Heart left ventricle (tissue), 16 donors: ENCODE measurements around the gene RBM15. TPM values are rescaled to one million over a fixed set of nuclear protein-coding genes. Genes with fewer than 3 reads are reported as not detected.

Source experiments
- ATAC-seq, 4 donors: fragments of 200-7000 bp; cut with Tn5 transposase; one replicate each; pipeline ENCODE4 v1.9.1; 2020 to 2022; ENCODE audit warnings: moderate library complexity in 4 of 4, mild to moderate bottlenecking in 3 of 4, moderate number of reproducible peaks in 1 of 4
- DNase-seq, 5 donors: peaks; one replicate each; pipeline ENCODE4 v3.0.0-alpha.2; 2020
- H3K27ac ChIP-seq, 12 donors: fragments of 200-600 bp; sonication (generic) in 4 of 12; one replicate each; pipeline versions ENCODE4 v1.5.0 to v1.8.0; 2016 to 2022; ENCODE audit warnings: mild to moderate bottlenecking in 2 of 12
- H3K27me3 ChIP-seq, 9 donors: fragments of 200-600 bp; sonication (generic) in 2 of 9; one replicate each; pipeline versions ENCODE4 v1.5.1 to v1.8.0; 2016 to 2022; ENCODE audit warnings: mild to moderate bottlenecking in 3 of 9
- H3K36me3 ChIP-seq, 9 donors: fragments of 200-600 bp; sonication (generic) in 2 of 9; one replicate each; pipeline versions ENCODE4 v1.5.0 to v1.8.0; 2018 to 2022; ENCODE audit warnings: mild to moderate bottlenecking in 2 of 9
- H3K4me1 ChIP-seq, 12 donors: fragments of 200-600 bp; sonication (generic) in 4 of 12; one replicate each; pipeline versions ENCODE4 v1.5.0 to v1.8.0; 2016 to 2022; ENCODE audit warnings: mild to moderate bottlenecking in 3 of 12
- H3K4me3 ChIP-seq, 12 donors: fragments of 200-600 bp; sonication (generic) in 4 of 12; one replicate each; pipeline versions ENCODE4 v1.5.0 to v1.8.0; 2017 to 2022; ENCODE audit warnings: mild to moderate bottlenecking in 9 of 12, moderate library complexity in 4 of 12
- H3K9me3 ChIP-seq, 12 donors: fragments of 200-600 bp; sonication (generic) in 4 of 12; one replicate each; pipeline versions ENCODE4 v1.5.0 to v1.8.0; 2016 to 2022; ENCODE audit warnings: mild to moderate bottlenecking in 1 of 12
- CTCF ChIP-seq, 12 donors: fragments of 200-600 bp; sonication (generic) in 4 of 12; IDR thresholded peaks; one replicate each; pipeline versions ENCODE4 v1.5.0 to v1.8.0; 2018 to 2022; ENCODE audit warnings: antibody characterized with exemption in 12 of 12, mild to moderate bottlenecking in 5 of 12
- POLR2A ChIP-seq, 2 donors: fragments of 450-650 bp; IDR thresholded peaks; one replicate each; pipeline ENCODE4 v1.6.1; 2017; ENCODE audit warnings: antibody characterized with exemption in 2 of 2, mild to moderate bottlenecking in 2 of 2, moderate library complexity in 2 of 2
- WGBS, 4 donors: extraction: QIAGEN DNeasy Blood & Tissue Kit in 2 of 4; methylation state at CpG; one replicate each; pipeline versions ENCODE4 v1.1.5 to v1.1.7; 2013 to 2018; 5-methylcytosine and 5-hydroxymethylcytosine counted together
- intact Hi-C, 10 donors: fragments of 100-400 bp; cut with DNase I; formaldehyde crosslinking; loops; one replicate each; pipeline versions ENCODE4 v1.11.1 to v1.14.2; 2022
- polyA plus RNA-seq, 2 donors: library from polyadenylated mRNA; stranded (reverse); fragments of 200-250 nt; gene quantifications; one replicate each; pipeline ENCODE4 v1.2.3, GENCODE V29; 2013
- total RNA-seq, 9 donors: library from RNA; depleted of rRNA in 2 of 9; stranded (reverse); fragments of >200 nt in 2 of 9; fragmentation: NEBNext Ultra II Directional in 3 of 9; extraction: Animal tissue kit (Norgen Biotek cat#: 25700) in 3 of 9; gene quantifications; one replicate each; pipeline versions ENCODE4 v1.1.0 to v1.2.4, GENCODE V29; 2016 to 2023
- donor health status: ischemic (EF 13 %, LVEDD 7.1; RV severe dilation, severe dysfunction).
- donor health status: healthy with polysubstance abuse.
- donor health status: DM: no; HTN: yes; CAD: no.
- donor health status: DM: no; HTN: no; CAD: no.
- donor health status: ischemic (EF 25% LVEDD 6.9; RV normal size, moderate dysfunction).
- donor health status: ischemic (EF 25% LVEDD 5.7; RV mildly dilated, moderate dysfunction).
- donor health status: healthy.
- donor health status: DM: yes; HTN: yes; CAD: no.
- donor health status: ischemic (EF 35%, LVEDD 5.7; RV mildly dilated, moderate dysfunction).
- donor health status: nonischemic (EF 11% LVEDD 7.7; RV severe dilation, severe dysfunction).
- donor health status: DM: yes; HTN: yes; CAD: no.
- donor health status: PGD.
- donor health status: ischemic (EF 29% LVEDD 5.4; RV normal size, mild dysfunction).
- donor health status: nonischemic (EF 23%, LVEDD 6.1; RV moderate dilation, normal function).

RBM15 gene
- total and polyA plus RNA-seq, 11 donors = 4.6 to 24.4 (median 16.3) TPM

- Histone ChIP-seq H3K27ac (peak overlapping the region in 6 of 12 donors; percentile 7 to 63 (median 35)), H3K4me1 (peaks cover 0 to 32% (median 7%) of the 10 kb centered on the region in 12 donors), H3K36me3 (peaks cover 0 to 75% (median 46%) of the 10 kb centered on the region in 9 donors), H3K27me3 (no peaks in the 10 kb centered on the region), H3K9me3 (no peaks in the 10 kb centered on the region), H3K4me3 (no peak overlapping the region)
- ATAC-seq (peak in 2 of 4 donors; percentile 38 to 51), DNase-seq (no peak)
- 57 to 73% (median 62%) methylated on average over 10 of the region's 10 CpGs for WGBS, 4 donors
- TF ChIP-seq CTCF (IDR thresholded peaks at IDR 0.05) = no peak
- no peak for TF ChIP-seq POLR2A (IDR thresholded peaks at IDR 0.05)
- intact Hi-C loops = no loop called here
These were observed 41.6 kb downstream of the RBM15 start for GRCh38 chr1:110380672-110381283.

- TF ChIP-seq POLR2A (IDR thresholded peaks at IDR 0.05) (no peak), CTCF (IDR thresholded peaks at IDR 0.05) (no peak)
- Histone ChIP-seq H3K27me3 (no peaks in the 10 kb centered on the region), H3K36me3 (peaks cover 0 to 63% (median 26%) of the 10 kb centered on the region in 9 donors), H3K27ac (peak overlapping the region in 11 of 12 donors; percentile 11 to 79 (median 47)), H3K9me3 (no peaks in the 10 kb centered on the region), H3K4me1 (peaks cover 0 to 32% (median 7%) of the 10 kb centered on the region in 12 donors), H3K4me3 (peak overlapping the region in 5 of 12 donors; percentile 2 to 44 (median 41))
- no peak for DNase-seq
- intact Hi-C loops = no loop called here
- WGBS, 4 donors = 55 to 65% (median 62%) methylated on average over 5 of the region's 5 CpGs
- peak in 2 of 4 donors; percentile 37 to 38 for ATAC-seq
These were observed 44.2 kb downstream of the RBM15 start for GRCh38 chr1:110383251-110383990.

- peak overlapping the region in 3 of 12 donors; percentile 33 to 79 (median 45) for H3K27ac ChIP-seq
- H3K9me3 ChIP-seq = no peaks in the 10 kb centered on the region
- no peak for ATAC-seq
- no peaks in the 10 kb centered on the region for H3K27me3 ChIP-seq
- no peak overlapping the region for H3K4me3 ChIP-seq
- DNase-seq = no peak
- H3K36me3 ChIP-seq = peaks cover 0 to 50% (median 13%) of the 10 kb centered on the region in 9 donors
- WGBS, 4 donors = 96 to 97% (median 96%) methylated on average over 19 of the region's 19 CpGs
- intact Hi-C loops = loop anchor here in 2 of 10 donors (2.0 to 5.0 kb wide), 2 partner anchors 24 to 37 kb away; no protein-coding TSS in a partner anchor
- peaks cover 0 to 32% (median 7%) of the 10 kb centered on the region in 12 donors for H3K4me1 ChIP-seq
- TF ChIP-seq POLR2A (IDR thresholded peaks at IDR 0.05) (no peak), CTCF (IDR thresholded peaks at IDR 0.05) (no peak)
These were observed 45.6 kb downstream of the RBM15 start for GRCh38 chr1:110384581-110385321.
